MM.1S (cell line): ENCODE measurements around the gene SUPT20HL1.

Experiments used
- DNase-seq: peaks from one replicate; pipeline ENCODE4 v3.0.0-alpha.2; 2015
- H2AFZ ChIP-seq: fragments of 300-600 bp; sonication (generic); 2 replicates; pipeline ENCODE4 v1.6.0; 2016; ENCODE audit warnings: antibody characterized with exemption, low read length
- H3F3A ChIP-seq: fragments of 300-600 bp; sonication (generic); 2 replicates; pipeline ENCODE4 v1.6.1; 2016; ENCODE audit warnings: mild to moderate bottlenecking, antibody characterized with exemption, low read length, moderate library complexity, mixed read lengths; ENCODE audit not compliant: insufficient read depth
- H3K27ac ChIP-seq: fragments of 300-600 bp; sonication (generic); 2 replicates; pipeline ENCODE4 v1.5.1; 2016; ENCODE audit warnings: mild to moderate bottlenecking, low read length
- H3K27me3 ChIP-seq: fragments of 300-600 bp; sonication (generic); replicated peaks from 2 replicates; pipeline ENCODE4 v1.6.0; 2016; ENCODE audit warnings: low read length; ENCODE audit not compliant: insufficient read depth
- H3K36me3 ChIP-seq: fragments of 300-600 bp; sonication (generic); replicated peaks from 2 replicates; pipeline ENCODE4 v1.6.1; 2016; ENCODE audit warnings: mild to moderate bottlenecking, low read length, mixed read lengths; ENCODE audit not compliant: insufficient read depth
- H3K4me1 ChIP-seq: fragments of 300-600 bp; sonication (generic); 2 replicates; pipeline ENCODE4 v1.6.1; 2016; ENCODE audit warnings: low read length, mixed read lengths
- H3K4me2 ChIP-seq: fragments of 300-600 bp; sonication (generic); 2 replicates; pipeline ENCODE4 v1.6.0; 2016; ENCODE audit warnings: low read depth, low read length
- H3K4me3 ChIP-seq: fragments of 300-600 bp; sonication (generic); 2 replicates; pipeline ENCODE4 v1.5.1; 2016; ENCODE audit warnings: low read length, mixed read lengths
- H3K79me2 ChIP-seq: fragments of 300-600 bp; sonication (generic); 2 replicates; pipeline ENCODE4 v1.6.1; 2016; ENCODE audit warnings: mixed run types, low read length, mixed read lengths
- H3K9ac ChIP-seq: fragments of 300-600 bp; sonication (generic); 2 replicates; pipeline ENCODE4 v1.6.1; 2016; ENCODE audit warnings: low read length, mixed read lengths
- H3K9me2 ChIP-seq: fragments of 300-600 bp; sonication (generic); replicated peaks from 2 replicates; pipeline ENCODE4 v1.6.1; 2016; ENCODE audit warnings: mild to moderate bottlenecking, low read length, mixed read lengths; ENCODE audit not compliant: insufficient read depth
- H3K9me3 ChIP-seq: fragments of 300-600 bp; sonication (generic); replicated peaks from 2 replicates; pipeline ENCODE4 v1.6.1; 2016; ENCODE audit warnings: mild to moderate bottlenecking, low read length, mixed read lengths; ENCODE audit not compliant: insufficient read depth
- H4K20me1 ChIP-seq: fragments of 300-600 bp; sonication (generic); 2 replicates; pipeline ENCODE4 v1.6.1; 2016; ENCODE audit warnings: mild to moderate bottlenecking, low read length, moderate library complexity, mixed read lengths; ENCODE audit not compliant: insufficient read depth
- CTCF ChIP-seq: fragments of 300-600 bp; sonication (generic); IDR thresholded peaks from 2 replicates; pipeline ENCODE4 v1.5.1; 2016; ENCODE audit warnings: antibody characterized with exemption, low read length, mixed read lengths
- EZH2 ChIP-seq: fragments of 300-600 bp; sonication (generic); optimal IDR thresholded peaks from 2 replicates; pipeline ENCODE3; 2017; ENCODE audit warnings: low read depth, mild to moderate bottlenecking, antibody characterized with exemption, low read length, mixed read lengths
- EZH2phosphoT487 ChIP-seq: fragments of 300-600 bp; sonication (generic); IDR thresholded peaks from 2 replicates; pipeline ENCODE4 v1.6.1; 2018; ENCODE audit warnings: antibody characterized with exemption, low read length

Gene SUPT20HL1

GRCh38 chrX:24347881-24348280 is 12.6 kb upstream of the SUPT20HL1 start:
- Histone ChIP-seq H3K4me2 (no peak overlapping the region), H3K4me1 (no peaks in the 10 kb centered on the region), H2AFZ (no peak overlapping the region), H3K9ac (no peak overlapping the region), H3K79me2 (no peaks in the 10 kb centered on the region), H3K4me3 (no peak overlapping the region), H3K9me3 (no peaks in the 10 kb centered on the region), H3F3A (no peaks in the 10 kb centered on the region), H3K27me3 (no peaks in the 10 kb centered on the region), H3K27ac (no peak overlapping the region), H4K20me1 (no peaks in the 10 kb centered on the region), H3K9me2 (no peaks in the 10 kb centered on the region), H3K36me3 (no peaks in the 10 kb centered on the region)
- no peak for DNase-seq
- TF ChIP-seq CTCF (no peak), EZH2 (no peak), EZH2phosphoT487 (no peak)

DNA sequence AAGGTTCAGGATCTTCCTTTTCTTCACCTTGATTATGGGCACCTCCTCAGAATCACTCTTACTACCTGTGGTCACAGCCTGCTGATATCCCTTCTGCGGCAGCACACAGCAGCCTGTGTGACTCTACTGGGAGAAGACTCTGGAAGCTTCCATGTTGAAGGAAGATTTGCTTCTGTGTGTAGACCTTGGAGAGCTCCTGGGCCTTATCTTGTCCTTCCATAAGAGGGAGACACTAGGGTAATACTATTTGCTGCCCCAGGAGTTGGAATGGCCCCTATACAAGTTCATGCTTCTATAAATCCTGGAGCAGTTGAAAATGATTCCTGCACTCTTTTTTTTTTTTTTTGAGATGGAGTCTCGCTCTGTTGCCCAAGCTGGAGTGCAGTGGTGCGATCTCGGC is 10.2 kb upstream of the SUPT20HL1 start:
- no peak overlapping the region for H3K9ac ChIP-seq
- no peaks in the 10 kb centered on the region for H3K36me3 ChIP-seq
- no peaks in the 10 kb centered on the region for H3K4me1 ChIP-seq

DNA sequence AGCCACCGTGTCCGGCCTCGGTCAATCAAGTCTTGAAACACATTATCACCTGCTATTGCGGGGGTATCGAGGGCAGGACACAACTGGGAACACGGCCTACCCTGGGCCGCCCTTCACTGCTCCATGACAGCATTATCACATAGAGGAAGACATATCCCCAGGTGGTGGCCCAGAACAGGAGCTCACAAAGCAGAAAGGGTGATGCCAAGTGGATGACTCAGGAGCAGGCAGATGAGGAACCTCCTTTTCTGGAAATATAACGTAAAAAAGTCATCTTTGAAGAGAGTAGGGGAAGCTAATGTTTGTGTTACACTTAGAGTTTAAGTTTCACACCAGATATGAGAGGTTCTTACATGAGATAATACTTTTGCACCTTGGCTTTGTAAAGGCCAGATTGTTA is 5.3 kb upstream of the SUPT20HL1 start:
- Histone ChIP-seq H2AFZ (no peak overlapping the region), H3K27ac (no peak overlapping the region), H3K79me2 (no peaks in the 10 kb centered on the region), H3K4me2 (no peak overlapping the region), H3K4me1 (no peaks in the 10 kb centered on the region), H3K27me3 (no peaks in the 10 kb centered on the region), H3F3A (no peaks in the 10 kb centered on the region), H3K9me3 (no peaks in the 10 kb centered on the region), H4K20me1 (no peaks in the 10 kb centered on the region), H3K9ac (no peak overlapping the region), H3K4me3 (no peak overlapping the region), H3K9me2 (no peaks in the 10 kb centered on the region), H3K36me3 (no peaks in the 10 kb centered on the region)
- no peak for DNase-seq
- TF ChIP-seq CTCF (no peak), EZH2 (no peak), EZH2phosphoT487 (no peak)

More for the DNA sequence above, 10.2 kb upstream of the SUPT20HL1 start:
- no peak for DNase-seq
- H3K27ac ChIP-seq: no peak overlapping the region
- H4K20me1 ChIP-seq: no peaks in the 10 kb centered on the region
- H3K27me3 ChIP-seq: no peaks in the 10 kb centered on the region
- H3K79me2 ChIP-seq: no peaks in the 10 kb centered on the region
- TF ChIP-seq CTCF (no peak), EZH2 (no peak), EZH2phosphoT487 (no peak)
- no peak overlapping the region for H3K4me3 ChIP-seq
- H3F3A ChIP-seq: no peaks in the 10 kb centered on the region
- H3K4me2 ChIP-seq: no peak overlapping the region
- H3K9me3 ChIP-seq: no peaks in the 10 kb centered on the region
- no peaks in the 10 kb centered on the region for H3K9me2 ChIP-seq
- no peak overlapping the region for H2AFZ ChIP-seq
